NCI-H2029 (cell line): ENCODE results near the gene FSTL5.
"Not testable (repeated sequence)": the region's sequence is repeated elsewhere in the genome, so short reads cannot be mapped to it uniquely, and the experiment has no call there.

Experiments
- DNase-seq: peaks from one replicate; lab custom pipeline; 2025; lab: John Stamatoyannopoulos, UW

The FSTL5 gene

DNA sequence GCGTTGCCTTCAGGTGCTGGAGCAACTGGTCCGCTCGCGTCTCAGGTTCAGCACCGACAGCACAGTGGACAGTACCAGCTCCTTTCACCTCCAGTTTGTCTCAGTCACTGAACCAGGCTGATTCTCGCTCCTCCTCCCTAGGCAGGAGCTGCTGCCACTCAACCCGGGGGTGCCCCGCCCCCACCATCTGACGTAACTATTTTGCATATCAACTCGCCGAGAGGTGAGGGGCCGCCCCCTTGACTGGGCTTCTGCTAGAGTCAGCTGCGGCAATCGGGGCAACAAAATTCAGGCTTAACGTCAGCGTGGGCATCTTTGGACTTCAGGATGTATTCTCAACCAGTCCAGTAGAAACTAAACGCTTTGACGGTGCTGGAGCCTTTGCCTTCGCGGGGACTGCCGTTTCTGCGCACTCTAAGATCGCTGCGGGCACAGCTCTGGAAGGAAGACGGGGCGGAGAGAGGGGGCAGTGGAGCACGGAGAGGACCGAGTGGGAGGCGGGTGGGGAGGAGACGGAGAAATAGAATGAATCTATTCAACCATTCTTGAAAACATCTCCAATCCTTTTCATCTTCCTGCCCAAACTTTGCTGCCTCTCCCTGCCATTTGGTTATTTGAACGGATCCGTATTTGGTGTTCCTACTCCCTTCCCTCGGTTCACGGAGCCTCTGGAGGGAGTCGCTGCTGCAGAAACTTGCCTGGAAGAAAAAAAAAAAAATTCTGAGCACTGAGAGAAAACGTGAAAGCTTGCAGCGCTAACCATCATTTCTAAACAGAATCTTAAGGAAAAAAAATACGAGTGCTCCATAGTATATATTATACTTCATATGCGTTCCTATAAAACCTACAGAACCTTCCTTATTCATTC lies at the start of gene FSTL5:
Gene FSTL5, minus strand, starts transcription at position 109 of the 868 bp plus-strand sequence. CDS start 52,604 bp downstream, outside the sequence.
- peak; percentile 60 for DNase-seq

DNA sequence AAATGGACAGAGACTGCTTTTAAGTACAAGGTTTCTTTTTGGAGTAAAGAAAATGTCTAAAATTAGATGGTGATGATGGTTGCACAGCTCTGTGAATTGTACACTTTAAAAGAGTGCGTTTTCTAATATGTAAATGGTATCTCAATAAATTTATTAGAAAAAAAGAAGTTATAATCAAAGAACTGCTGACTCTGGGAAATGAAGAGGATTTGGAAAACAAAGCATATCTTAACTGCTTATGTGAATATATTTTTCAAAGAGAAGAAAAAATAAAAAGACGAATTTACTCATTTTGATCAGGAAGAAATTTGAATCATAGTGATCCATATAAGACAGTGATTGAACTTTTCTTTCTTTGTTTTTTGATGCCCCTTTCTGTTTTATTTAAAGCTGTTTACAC lies 45.9 kb upstream of the FSTL5 start:
- no peak for DNase-seq

DNA sequence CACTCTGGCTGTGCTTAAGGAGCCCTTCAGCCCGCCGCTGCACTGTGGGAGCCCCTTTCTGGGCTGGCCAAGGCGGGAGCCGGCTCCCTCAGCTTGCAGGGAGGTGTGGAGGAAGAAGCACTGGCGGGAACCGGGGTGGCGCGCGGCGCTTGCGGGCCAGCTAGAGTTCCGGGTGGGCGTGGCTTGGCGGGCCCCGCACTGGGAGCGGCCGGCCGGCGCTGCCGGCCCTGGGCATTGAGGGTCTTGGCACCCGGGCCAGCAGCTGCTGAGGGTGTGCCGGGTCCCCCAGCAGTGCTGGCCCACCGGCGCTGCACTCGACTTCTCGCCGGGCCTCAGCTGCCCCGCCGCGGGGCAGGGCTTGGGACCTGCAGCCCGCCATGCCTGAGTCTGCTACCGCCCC lies 39.7 kb upstream of the FSTL5 start:
- DNase-seq, result not testable (repeated sequence)

DNA sequence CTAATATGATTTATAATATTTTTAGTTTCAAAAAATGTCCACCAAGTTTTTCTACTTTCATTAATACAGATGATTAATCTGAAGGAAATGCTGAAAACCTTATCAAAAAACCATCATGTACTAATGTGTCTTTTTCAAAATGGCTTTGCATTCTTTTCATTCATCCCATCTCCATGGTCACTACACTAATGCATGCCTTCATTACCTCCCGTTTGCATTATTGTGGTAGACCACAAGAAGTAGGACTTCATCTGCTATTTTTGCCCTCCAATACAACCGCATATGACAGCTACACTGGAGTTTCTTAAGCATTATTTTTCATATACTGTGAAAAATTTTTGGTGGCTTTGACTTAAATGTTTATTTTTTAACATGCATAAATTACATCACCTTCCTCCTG lies 37.9 kb upstream of the FSTL5 start:
- no peak for DNase-seq

DNA sequence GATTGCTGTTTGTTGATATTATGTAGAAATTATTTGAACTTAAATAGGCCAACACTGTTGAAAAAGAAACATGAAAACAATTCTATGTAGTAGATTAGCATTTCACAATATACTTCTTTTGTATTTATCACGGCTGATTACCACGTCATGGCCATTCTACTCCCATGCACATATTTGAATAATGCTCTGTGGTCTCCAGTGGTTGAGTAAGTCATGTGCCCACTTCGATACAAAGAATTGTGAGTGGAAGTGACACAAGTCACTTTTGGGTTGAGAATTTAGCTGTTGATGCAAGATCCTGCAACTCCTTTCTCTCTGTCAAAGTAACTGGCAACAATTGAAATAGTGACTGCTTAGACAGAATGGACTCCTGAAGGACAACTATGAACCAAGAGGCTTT lies 6.7 kb upstream of the FSTL5 start:
- DNase-seq, result no peak

DNA sequence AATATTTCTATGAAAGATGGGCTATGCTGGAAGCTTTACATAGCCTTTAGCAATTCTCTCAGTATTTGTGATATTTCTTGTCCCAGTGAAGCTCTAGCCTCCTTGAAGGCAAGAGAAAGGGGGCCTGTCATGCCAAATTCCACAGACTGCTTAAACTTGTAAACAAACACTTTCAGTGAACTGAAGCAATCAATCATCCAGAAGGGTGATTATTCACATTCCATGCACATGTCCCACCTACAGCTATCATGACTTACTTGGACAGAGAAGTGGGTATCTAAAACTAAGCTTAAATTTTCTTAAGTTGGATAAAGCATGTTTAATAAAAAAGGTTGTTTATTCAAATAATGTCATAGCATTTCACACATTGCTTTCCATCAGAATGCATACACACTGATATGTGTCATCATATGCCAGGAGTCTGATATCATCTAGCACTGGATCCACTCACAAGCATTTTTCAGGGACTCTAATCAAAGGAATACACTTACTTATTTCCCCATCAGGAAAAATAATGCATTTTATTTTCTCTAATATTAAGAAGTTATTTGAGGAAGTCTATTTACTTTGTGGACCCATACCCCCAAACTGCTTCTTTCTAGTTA lies 1.2 kb upstream of the FSTL5 start:
- DNase-seq, result no peak

DNA sequence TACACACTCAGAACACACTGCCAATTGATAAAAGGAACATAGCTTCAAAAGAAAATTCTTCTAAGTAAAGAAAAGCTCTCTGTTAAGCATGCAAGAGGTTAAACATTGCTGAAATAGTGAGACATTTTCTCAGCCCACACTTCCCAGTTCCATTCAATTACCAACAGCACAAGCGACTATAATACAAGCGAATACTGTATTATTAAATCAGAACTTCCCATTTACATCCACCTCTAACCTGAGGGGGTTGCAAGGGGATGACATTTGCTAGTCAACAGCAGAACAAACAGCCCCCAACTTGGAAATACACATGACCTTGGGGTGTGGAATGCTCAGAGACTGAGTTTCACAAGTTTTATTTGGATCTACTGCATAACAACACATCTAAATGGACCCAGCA lies 1.1 kb downstream of the FSTL5 start:
- no peak for DNase-seq

DNA sequence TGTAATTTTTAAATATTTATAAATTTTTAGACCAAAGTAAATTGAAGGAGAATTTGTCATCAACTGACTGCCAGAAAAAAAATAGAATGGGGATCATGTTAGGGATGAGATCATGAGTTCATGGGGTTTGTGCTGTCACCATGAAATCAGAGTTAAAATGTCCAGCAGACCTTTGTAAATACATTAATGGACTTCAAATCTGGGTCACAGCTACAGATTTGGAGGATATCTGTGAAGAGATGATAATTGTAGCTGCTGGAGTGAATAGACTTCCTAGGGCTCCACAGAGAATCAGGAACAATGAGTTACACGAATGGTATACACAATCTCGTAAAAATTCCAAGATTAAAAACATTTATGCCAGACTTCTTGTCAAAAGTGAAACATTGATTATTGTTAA lies 6.6 kb downstream of the FSTL5 start:
- no peak for DNase-seq

DNA sequence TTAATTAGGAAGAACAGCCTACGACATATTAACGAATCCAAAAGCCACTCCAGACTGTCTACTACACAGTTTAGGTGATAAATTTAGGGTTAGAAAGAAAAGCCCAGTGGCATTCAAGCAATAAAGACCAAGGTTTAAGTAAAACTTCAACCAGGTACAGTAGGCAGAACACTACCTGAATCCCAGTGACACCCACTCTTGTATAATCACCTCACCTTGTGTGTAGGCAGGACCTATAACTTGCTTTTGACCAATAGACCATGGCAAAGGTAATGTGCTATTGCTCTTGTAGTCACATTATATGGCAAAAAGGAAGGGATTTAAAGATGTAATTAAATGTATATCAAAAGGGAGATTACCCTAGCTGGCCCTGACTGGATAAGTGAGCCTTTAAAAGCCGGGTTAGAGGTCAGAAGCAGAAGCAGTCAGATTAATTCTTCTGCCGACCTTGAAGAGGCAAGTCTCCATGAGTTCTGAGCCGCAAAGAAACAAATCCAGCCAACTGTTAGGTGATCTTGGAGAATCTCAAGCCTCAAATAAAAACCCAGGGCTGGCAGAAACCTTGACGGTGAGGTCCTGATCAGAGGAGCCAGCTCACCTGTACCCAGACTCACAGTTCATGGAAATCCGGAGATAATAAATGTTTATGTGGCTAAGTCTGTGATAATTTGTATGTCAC lies 8.8 kb downstream of the FSTL5 start:
- DNase-seq, result no peak

DNA sequence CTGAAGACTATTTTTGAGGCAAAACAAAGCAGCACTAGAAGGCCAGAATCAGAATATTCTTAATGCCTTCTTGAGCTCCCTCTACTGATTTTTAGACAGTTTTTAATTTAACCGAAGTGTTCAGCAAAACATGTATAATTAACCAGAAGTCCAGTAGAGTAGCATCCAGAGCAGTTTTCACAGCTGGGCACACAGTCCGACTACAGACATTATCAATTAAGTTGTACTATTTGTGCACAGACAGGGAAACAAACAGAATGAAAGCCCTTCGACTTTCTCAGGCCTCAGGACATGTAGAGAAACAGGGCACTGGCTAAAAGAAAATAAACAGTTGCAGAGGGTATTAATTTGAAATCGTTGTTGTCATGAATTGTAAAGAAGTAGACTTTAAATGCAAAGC lies 11.9 kb downstream of the FSTL5 start:
- no peak for DNase-seq

DNA sequence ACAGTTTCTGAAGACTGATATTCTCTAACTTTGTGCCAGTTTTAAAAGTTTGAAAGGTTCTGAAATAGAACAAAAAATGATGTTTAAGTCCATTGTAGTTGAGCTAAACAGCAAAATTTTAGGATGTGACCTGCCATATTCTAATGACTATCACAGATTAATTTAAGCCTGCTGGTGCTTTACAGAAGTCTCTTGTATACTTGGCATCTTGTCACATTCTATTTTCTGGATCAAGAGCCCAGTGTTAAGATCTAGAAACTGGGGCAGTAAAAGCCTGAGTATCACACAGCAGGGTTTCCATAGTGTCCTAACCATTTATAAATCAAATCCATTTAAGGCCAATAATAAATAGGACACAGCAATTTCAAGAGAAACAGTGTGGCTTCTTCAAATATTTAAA lies 12.4 kb downstream of the FSTL5 start:
- DNase-seq, result no peak

DNA sequence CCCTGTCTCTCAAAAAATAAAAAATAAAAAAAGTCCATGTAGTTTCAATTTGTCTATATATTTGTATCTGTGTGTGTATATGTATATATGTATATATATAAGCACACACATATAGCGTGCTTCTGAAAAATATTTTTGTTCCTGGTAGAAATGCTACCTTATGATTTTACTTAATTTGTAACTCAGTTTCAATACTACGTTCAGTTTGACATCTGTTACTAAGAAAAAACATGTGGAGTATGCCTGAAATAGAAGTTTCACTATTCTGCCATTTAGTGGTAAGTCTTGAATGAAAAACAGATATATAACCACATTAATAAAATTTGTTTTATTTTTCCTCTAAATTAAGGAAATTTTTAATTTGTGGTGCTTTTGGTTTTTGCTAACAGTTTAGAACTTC lies 14.2 kb downstream of the FSTL5 start:
- DNase-seq, result no peak

DNA sequence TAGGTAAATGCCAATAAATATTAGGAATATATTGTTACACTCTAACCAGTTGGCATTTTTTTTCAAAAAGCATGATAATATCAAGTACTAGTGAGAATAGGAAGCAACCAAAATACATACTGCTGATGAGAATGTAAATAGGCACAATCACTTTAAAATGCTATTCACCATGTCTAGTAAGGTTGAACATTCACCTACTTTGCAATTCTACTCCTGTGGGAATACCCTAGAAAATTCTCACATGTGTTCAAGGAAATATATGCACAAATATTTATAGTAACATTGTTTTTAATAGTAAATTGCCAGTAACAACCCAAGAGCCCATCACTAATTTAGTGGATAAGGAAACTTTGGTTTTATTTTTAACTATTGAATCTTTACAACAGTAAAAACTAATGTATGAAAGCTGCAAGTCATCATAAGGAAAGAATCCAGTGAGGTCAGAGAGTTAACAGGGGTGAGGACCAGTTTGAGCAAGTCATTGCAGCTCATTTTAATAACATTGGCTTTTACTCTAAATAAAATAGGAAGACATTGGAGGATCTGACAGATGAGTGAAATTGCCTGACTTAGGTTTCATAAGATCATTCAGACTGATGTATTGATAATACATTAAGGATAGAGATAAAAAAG lies 23.6 kb downstream of the FSTL5 start:
- no peak for DNase-seq

DNA sequence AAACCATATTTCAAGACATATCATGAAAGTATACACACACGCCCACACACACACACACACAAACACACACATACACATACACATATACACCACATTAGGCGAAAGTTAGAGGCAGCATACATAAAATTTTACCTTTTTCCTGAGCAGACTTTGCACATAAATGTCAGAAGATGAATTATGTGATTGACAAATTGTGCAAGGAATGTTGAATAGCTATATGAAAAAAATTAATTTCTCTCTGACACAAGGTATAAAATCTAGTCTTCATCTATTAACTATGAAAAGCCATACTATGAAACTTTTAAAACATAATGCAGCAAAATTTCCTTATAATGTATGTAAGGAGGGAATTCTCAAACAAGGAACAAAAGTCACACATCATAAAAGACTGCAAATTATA lies 24.4 kb downstream of the FSTL5 start:
- no peak for DNase-seq

DNA sequence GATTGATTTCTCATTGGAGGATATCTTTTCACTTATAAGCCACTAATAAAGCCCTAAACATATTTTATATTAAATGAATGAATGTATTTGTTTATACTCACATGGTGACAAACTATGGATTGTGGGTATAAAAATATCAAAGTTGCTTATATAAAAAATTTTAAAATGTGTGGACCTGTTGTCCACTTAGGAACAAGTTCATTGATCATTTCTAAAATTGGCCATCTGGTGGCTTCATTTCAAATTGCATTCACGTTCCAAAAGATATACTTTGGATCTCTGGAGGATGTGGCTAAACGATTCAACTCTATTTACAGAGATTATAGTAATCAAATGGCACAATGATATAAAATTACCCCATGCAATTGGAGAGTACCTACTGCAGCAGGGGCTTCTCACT lies 32.5 kb downstream of the FSTL5 start:
- no peak for DNase-seq

DNA sequence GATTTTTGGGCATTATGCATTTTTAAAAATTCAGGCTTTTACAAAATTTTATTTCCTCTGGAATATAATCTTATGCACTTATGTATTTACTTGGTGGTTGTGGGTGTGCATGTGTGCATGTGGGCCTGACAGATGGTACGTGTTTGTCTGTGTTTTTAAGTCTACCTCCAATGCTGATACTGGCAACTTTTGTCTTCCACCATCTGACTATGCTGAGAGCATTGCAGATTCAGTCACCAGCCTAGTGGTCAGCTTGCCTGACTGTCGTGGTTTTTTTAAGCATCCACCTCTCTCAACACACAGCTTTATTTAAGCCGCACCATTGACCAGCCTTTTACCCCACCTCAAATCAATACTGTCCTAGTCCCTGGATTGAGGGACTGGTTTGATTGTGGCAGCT lies 37.1 kb downstream of the FSTL5 start:
- no peak for DNase-seq

DNA sequence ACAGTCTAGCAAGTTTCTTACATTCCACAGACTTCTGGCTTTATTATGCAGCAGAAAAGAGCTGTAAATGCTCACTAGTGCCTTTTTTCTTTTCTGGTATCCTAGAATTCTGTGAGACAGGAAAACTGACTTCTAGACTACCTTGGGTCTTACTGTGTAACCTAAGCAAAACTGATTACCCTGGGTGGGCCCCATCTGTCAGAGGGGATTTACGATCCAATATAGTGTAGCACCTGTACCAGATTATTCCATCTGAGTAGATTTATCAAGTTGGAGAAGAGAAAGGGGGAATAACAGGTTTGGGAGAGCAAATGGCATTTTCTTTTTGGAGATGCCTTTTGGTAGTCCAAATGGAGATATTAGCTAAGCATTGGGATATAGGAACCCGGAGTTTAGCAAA lies 46.7 kb downstream of the FSTL5 start:
- no peak for DNase-seq

DNA sequence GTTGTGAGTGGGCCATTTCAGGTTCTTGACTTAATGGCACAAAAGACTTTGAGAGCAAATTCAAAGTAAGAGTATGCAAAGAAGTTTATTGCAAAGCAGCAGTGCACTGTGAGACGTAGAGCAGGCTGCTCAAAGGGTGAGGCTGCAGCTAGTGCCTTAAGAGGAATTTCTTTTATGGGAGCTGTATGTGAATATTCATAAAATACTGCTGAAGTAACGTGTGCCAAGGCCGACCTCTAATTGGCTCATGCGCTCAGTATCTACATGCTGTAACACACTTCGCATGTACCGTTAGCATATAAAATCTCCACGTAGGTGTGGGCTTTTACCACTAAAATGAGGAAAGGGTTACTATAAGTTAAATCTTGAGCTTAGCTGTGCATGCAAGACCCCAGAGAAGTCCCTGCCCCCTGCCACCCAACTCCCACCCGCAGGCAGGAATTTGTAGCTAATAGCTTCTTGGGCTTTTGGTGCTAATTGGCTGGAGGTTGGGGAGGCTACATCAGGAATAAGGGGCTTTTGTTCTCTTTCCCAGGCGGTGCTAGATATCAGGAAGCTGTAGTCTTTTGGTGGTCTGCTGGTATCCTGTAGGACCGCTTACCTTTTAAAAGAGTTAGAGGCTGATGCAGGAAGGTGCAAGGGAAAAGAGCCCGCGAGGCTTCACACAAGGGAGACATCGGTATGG lies 47.6 kb downstream of the FSTL5 start:
- DNase-seq, result no peak

DNA sequence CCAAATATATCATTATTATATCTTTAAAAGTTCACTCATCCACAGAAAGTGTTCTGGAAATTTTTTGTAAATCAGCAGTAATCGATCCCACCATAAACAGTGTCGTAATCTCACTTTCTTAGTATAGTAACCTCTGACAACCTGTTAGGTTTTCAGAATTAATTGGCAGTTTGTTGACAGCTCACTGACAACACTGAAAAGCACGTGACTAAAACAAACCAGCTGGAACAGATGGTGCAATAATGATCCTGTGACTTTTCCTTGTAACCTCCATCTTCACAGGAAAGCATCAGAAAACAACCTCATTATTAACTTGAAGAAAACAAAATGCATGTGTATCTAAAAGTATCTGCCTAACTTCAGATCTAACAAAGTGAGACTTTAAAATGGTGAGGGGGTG lies 48.5 kb downstream of the FSTL5 start:
- DNase-seq, result no peak

DNA sequence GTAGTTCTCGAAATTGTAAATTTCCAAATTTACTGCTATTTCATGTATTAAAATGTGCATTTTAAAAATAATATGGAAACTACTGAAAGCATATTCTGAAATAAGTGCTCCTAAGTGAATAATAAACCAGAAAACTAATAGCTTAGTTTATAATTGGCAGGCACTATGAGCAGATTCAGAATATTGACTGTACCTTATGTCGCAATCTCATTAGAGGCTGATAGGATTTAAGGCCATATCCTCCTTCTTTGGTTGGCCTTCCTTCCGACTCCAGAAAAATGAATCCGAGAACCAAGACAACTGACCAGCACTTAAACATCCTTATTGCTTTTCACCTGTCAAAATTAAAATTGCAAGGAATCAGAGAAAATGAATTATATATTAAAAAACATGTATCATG lies 52.7 kb downstream of the FSTL5 start:
- no peak for DNase-seq

DNA sequence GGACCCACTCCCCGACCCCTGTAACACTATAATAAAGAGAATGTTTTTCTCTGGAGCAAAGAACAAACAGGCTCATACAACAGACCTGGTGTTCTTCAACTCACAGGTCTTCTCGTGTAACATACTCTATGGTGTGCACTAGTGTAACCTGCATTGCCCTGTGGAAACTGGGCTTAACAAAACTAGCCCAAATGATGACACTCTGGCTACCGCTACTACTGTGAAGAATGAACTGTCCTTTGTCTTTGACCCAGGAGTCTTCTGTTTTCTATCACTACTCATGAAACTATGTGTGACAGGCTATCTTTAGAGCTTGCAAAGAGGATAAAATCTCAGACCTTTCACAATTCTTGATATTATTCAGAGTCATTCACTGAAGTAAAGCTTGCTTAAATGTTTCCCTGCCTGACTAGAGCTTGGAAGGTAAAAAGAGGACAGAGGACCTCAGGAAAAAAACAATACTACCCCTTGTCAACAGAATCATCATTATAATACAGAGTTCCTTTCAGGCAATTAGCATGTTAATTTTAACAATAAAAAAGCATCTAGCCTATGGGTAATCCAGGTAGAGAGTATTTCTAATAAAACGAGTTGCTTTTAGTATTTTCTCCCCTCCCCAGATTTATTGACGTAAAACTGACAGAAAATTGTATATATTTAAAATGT lies 59.2 kb downstream of the FSTL5 start:
- DNase-seq, result no peak

DNA sequence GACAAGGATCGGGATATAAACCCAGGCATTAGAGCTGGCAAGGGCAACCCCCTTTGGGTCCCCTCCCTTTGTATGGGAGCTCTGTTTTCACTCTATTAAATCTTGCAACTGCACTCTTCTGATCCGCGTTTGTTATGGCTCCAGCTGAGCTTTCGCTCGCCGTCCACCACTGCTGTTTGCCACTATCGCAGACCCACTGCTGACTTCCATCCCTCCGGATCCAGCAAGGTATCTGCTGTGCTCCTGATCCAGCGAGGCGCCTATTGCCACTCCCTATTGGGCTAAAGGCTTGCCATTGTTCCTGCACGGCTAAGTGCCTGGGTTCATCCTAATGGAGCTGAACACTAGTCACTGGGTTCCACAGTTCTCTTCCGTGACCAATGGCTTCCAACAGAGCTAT lies 59.9 kb downstream of the FSTL5 start:
- DNase-seq, result not testable (repeated sequence)
